HG02870 (cell line): ENCODE measurements around the gene OTOP1.
"Not testable (repeated sequence)": the region's sequence is repeated elsewhere in the genome, so short reads cannot be mapped to it uniquely, and the experiment has no call there.

Experiments used
- ATAC-seq: cut with Tn5 transposase; IDR thresholded peaks from one replicate; pipeline ENCODE4 v1.9.1; 2021; ENCODE audit warnings: mild to moderate bottlenecking, moderate library complexity; ENCODE audit not compliant: unreplicated experiment

OTOP1 gene

GRCh38 chr4:4165701-4166392 is 60.9 kb downstream of the OTOP1 start:
- not testable (repeated sequence) for ATAC-seq

DNA sequence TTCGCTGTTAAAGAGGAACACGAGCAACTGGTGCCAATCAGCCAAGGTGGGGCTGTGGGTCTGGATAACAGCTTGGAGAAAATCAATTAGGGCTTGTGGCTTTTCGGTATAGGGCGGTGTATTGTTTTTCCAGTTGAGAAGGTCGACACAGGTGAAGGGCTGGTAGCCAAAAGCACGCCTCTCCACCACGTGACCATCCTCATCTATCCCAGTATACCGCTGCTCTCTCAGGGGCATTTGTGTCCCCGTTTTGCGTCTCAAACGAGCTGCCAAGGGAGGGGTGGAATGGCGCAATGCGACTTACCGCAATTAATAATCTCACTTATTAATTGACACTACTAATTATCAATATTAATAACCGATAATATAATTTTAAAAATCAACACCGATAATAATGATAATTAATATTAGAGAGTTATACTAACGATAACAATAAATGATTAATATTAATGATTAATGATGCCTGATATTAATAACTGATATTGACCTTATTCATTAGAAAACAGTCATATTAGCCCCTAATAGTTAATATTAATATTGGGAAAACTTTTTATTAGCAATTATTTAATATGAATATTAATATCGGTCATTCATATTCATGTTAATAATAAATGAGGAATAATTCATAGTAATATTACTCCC is 62.1 kb downstream of the OTOP1 start:
- not testable (repeated sequence) for ATAC-seq

GRCh38 chr4:4162186-4162585 is 64.5 kb downstream of the OTOP1 start:
- ATAC-seq, result not testable (repeated sequence)

DNA sequence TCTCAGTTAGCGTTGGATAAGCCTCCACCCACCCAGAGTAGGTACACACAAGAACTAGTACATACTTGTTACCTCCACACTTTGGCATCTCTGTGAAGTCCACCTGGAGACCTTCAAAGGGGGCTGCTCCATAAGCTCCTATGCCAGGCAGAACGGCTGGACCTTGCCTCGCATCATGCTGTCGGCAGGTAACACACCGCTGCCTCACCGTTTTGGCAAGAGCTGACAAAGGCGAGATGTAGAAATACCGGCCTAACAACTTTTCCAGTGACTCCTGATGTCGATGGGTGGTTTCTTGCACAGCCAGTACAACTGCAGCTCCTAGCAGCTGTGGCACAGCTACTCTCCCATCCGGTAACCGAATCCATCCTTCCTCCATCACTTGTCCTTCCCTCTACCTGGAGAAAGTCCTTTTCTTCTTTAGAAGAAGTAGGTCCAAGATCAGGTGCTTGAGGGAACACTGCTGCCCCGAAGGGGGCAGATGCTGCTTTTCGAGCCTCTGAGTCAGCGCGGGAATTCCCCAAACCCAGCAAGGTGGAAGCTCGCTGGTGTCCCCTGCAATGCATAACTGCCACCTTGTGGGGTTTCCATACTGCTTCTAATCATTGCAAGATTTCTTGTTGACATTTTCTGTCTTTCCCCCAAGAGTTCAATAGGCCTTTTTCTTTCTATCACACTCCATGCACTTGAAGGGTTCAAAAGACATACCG is 65.6 kb downstream of the OTOP1 start:
- ATAC-seq, result not testable (repeated sequence)

- ATAC-seq, result not testable (repeated sequence)
Observed at GRCh38 chr4:4145622-4146021, 81.1 kb downstream of the OTOP1 start.

GRCh38 chr4:4143376-4143775 is 83.4 kb downstream of the OTOP1 start:
- ATAC-seq, result not testable (repeated sequence)

- ATAC-seq, result not testable (repeated sequence)
Observed at GRCh38 chr4:4142679-4143078, 84.0 kb downstream of the OTOP1 start.

DNA sequence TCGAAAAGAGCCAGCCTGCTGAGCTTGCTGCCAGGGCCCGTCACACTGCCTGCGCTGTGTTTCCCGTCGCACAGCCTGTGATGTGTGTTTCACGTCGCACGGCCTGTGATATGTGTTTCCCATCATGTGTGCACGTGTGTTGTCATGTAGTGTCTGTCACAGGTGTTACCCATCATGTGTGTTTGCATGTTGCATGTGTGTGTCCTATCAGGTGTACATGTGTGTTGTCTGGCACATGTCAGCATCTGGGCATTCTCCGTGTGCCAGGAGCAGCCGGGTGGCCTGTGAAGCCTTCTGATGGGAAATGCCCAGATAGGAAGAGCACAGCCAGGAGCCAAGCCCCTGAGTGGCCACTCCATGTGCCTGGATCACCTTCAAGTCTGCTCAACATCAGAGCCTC is 85.5 kb downstream of the OTOP1 start:
- ATAC-seq, result not testable (repeated sequence)
